GM19238 (cell line): ENCODE measurements around the gene STEAP2.

ENCODE experiments used
- DNase-seq: peaks from one replicate; pipeline ENCODE4 v3.0.0; 2011; ENCODE audit warnings: low spot score; ENCODE audit not compliant: insufficient read length

The STEAP2 gene

GRCh38 chr7:90270431-90271178 lies 59.1 kb downstream of the STEAP2 start:
- no peak for DNase-seq

DNA sequence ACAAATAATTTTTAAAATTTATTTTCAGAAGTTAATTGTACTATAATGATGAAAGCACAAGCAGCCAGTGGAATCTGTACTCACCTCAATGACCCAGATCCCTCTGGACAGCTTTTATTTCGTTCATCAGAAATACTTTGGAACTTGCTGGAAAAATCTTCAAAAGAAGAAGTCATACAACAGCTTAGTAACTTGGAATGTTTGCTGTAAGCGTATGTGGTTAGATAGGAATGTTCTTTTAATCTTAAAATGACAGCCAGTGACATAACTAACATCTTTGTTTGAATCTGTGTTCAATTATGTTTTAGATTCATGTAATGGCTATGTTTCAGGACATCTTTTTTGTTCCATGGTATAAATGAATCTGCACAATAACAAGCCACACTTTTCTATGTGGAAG lies 60.2 kb downstream of the STEAP2 start:
- no peak for DNase-seq

DNA sequence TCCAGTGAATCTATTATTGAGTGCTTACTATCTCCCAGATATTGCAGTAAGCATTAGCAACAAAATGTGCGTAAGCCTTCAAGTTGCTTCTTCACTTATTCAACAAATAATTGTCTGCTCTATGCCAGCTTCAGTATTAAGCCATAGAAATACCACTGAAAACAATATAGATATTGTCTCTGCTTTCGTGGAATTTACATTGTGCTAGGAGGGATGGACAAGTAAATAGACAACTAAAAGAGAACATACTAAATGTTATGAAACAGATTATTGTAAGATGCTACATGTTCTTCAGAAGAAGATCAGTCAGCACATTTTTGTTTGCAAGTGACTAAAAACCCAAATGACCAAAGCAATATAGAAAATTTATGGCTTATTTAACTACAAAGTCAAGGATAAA lies 60.7 kb downstream of the STEAP2 start:
- no peak for DNase-seq

GRCh38 chr7:90274161-90274560 lies 62.6 kb downstream of the STEAP2 start:
- DNase-seq: no peak

GRCh38 chr7:90276033-90276728 lies 64.6 kb downstream of the STEAP2 start:
- DNase-seq: no peak
